HepG2 (cell line): ENCODE results near the gene ANKLE1. TPM values are rescaled to one million over a fixed set of nuclear protein-coding genes. Genes with fewer than 3 reads are reported as not detected.

ENCODE experiments used
- ARID5B ChIP-seq: IDR thresholded peaks from 2 replicates; pipeline ENCODE4 v1.4.0; 2020; ENCODE audit warnings: mild to moderate bottlenecking, missing genetic modification reagents
- KDM5A ChIP-seq: fragments of 200-600 bp; sonication (generic); IDR thresholded peaks from 2 replicates; pipeline ENCODE4 v1.7.0; 2018; ENCODE audit warnings: antibody characterized with exemption, mild to moderate bottlenecking, low read length, borderline replicate concordance
- RNF219 ChIP-seq: sonication (generic); formaldehyde crosslinking; IDR thresholded peaks from 2 replicates; pipeline ENCODE4 v1.5.0; 2020; ENCODE audit warnings: mild to moderate bottlenecking, missing genetic modification reagents
- SSRP1 ChIP-seq: IDR thresholded peaks from 2 replicates; pipeline ENCODE4 v1.6.1; 2016; ENCODE audit warnings: control low read depth
- ZHX2 ChIP-seq, 2 experiments: sonication (generic) in 1 of 2; formaldehyde crosslinking in 1 of 2; IDR thresholded peaks; 2 replicates each; pipeline versions ENCODE4 v1.6.1 to v1.9.0; 2014 to 2022; ENCODE audit warnings: antibody characterized with exemption in 1 of 2, borderline replicate concordance in 1 of 2, inconsistent platforms in 1 of 2, low read depth in 1 of 2, missing genetic modification reagents in 1 of 2
- ZNF746 ChIP-seq: sonication (generic); formaldehyde crosslinking; IDR thresholded peaks from 2 replicates; pipeline ENCODE4 v1.8.0; 2022; ENCODE audit warnings: mild to moderate bottlenecking, missing genetic modification reagents
- polyA plus RNA-seq, 8 experiments: library from polyadenylated mRNA; depleted of rRNA in 3 of 8; stranded (reverse) in 7 of 8; unstranded in 1 of 8; fragments of >200 nt; fragmentation: Illumina TruSeq in 4 of 8; extraction: Trizol in 4 of 8; gene quantifications; 2 replicates each; pipeline versions ENCODE4 v1.2.1 to v1.2.3, GENCODE V29; 2011 to 2016; ENCODE audit warnings: low read depth in 4 of 8, missing spikeins in 1 of 8, mixed read lengths in 1 of 8; ENCODE audit not compliant: insufficient read depth in 1 of 8
- total RNA-seq, 5 experiments: library from RNA; depleted of rRNA; stranded (reverse); fragments of >200 nt; fragmentation: Illumina TruSeq; extraction: Trizol; gene quantifications; 2 replicates each; pipeline ENCODE4 v1.2.3, GENCODE V29; 2016; ENCODE audit warnings: low read depth in 1 of 5

The ANKLE1 gene
- total and polyA plus RNA-seq, 2 of the 13 experiments (the other 11 are each of a cell fraction or from before 2014, with no cell fraction given), result 0.69 to 1.5 TPM

- no peak for TF ChIP-seq ARID5B (CRISPR knock-in tag)
- TF ChIP-seq KDM5A, result peak; percentile 33; the same call in 1 of the 2 replicates
- no peak for TF ChIP-seq ZHX2 (IDR thresholded peaks at IDR 0.05; ENCODE audit: low read depth)
- TF ChIP-seq ZHX2 (CRISPR knock-in tag; IDR thresholded peaks at IDR 0.05; ENCODE audit: borderline replicate concordance), result no peak
- no peak for TF ChIP-seq SSRP1 (CRISPR knock-in tag)
- 0 out of 2 replicates have a peak, but pooled peaks have one; percentile 13 for TF ChIP-seq ZNF746 (CRISPR knock-in tag)
- TF ChIP-seq RNF219, result no peak
- TF ChIP-seq, all 625 proteins: peak for 16
Observed at GRCh38 chr19:17309965-17310461, 28.3 kb downstream of the ANKLE1 start (continued).
